C4-2B (cell line): ENCODE measurements around the gene CYP2D6.

Experiments
- CTCF ChIP-seq: fragments of 450-650 bp; conservative IDR thresholded peaks from 2 replicates; pipeline ENCODE4 v1.5.1; 2017; ENCODE audit warnings: mild to moderate bottlenecking
- ZFX ChIP-seq: fragments of 450-650 bp; IDR thresholded peaks from 2 replicates; pipeline ENCODE4 v1.6.1; 2017

- TF ChIP-seq CTCF (no peak), ZFX (no peak)
Observed at GRCh38 chr22:42176255-42176915, 45.8 kb upstream of the CYP2D6 start.
